ENCODE measurements around the gene BAK1. TPM values are rescaled to one million over a fixed set of nuclear protein-coding genes. Genes with fewer than 3 reads are reported as not detected.
A peak's percentile ranks its signal among the peaks of the same experiment; 100 is the strongest.
"Not testable (repeated sequence)": the region's sequence is repeated elsewhere in the genome, so short reads cannot be mapped to it uniquely, and the experiment has no call there.

BAK1 gene
- total RNA-seq, 1 donor from 2014 or later = 11.5 TPM

GRCh38 chr6:33567836-33568235 lies 12.2 kb downstream of the BAK1 start:
- no peak for TF ChIP-seq CTCF (IDR thresholded peaks at IDR 0.05; ENCODE audit: partially characterized antibody, unreplicated experiment)
- DNase-seq = no peak

GRCh38 chr6:33566182-33567084 lies 13.6 kb downstream of the BAK1 start:
- DNase-seq = no peak
- H3K4me3 Mint-ChIP-seq (ENCODE audit: unreplicated experiment) = peak overlapping the region; percentile 34
- no peaks in the 10 kb centered on the region for H3K36me3 Mint-ChIP-seq (ENCODE audit: unreplicated experiment)
- H3K27me3 Mint-ChIP-seq (ENCODE audit: unreplicated experiment) = peaks cover 4% of the 10 kb centered on the region
- no peak overlapping the region for H3K27ac Mint-ChIP-seq (ENCODE audit: unreplicated experiment)
- H3K4me1 Mint-ChIP-seq (ENCODE audit: low read depth, unreplicated experiment) = no peaks in the 10 kb centered on the region
- TF ChIP-seq CTCF (IDR thresholded peaks at IDR 0.05; ENCODE audit: partially characterized antibody, unreplicated experiment) = no peak
- peaks cover 7% of the 10 kb centered on the region for H3K9me3 Mint-ChIP-seq (ENCODE audit: unreplicated experiment)

More at GRCh38 chr6:33567836-33568235, 12.2 kb downstream of the BAK1 start:
- peaks cover 7% of the 10 kb centered on the region for H3K9me3 Mint-ChIP-seq (ENCODE audit: unreplicated experiment)
- H3K4me1 Mint-ChIP-seq (ENCODE audit: low read depth, unreplicated experiment) = no peaks in the 10 kb centered on the region
- H3K27ac Mint-ChIP-seq (ENCODE audit: unreplicated experiment) = no peak overlapping the region
- no peaks in the 10 kb centered on the region for H3K36me3 Mint-ChIP-seq (ENCODE audit: unreplicated experiment)
- peaks cover 4% of the 10 kb centered on the region for H3K27me3 Mint-ChIP-seq (ENCODE audit: unreplicated experiment)
- no peak overlapping the region for H3K4me3 Mint-ChIP-seq (ENCODE audit: unreplicated experiment)

GRCh38 chr6:33558801-33559200 lies 21.3 kb downstream of the BAK1 start:
- no peaks in the 10 kb centered on the region for H3K36me3 Mint-ChIP-seq (ENCODE audit: unreplicated experiment)
- H3K4me1 Mint-ChIP-seq (ENCODE audit: low read depth, unreplicated experiment) = no peaks in the 10 kb centered on the region
- no peak overlapping the region for H3K4me3 Mint-ChIP-seq (ENCODE audit: unreplicated experiment)
- H3K27ac Mint-ChIP-seq (ENCODE audit: unreplicated experiment) = no peak overlapping the region
- H3K9me3 Mint-ChIP-seq (ENCODE audit: unreplicated experiment) = peaks cover 3% of the 10 kb centered on the region
- DNase-seq = no peak
- TF ChIP-seq CTCF (IDR thresholded peaks at IDR 0.05; ENCODE audit: partially characterized antibody, unreplicated experiment) = no peak
- peaks cover 3% of the 10 kb centered on the region for H3K27me3 Mint-ChIP-seq (ENCODE audit: unreplicated experiment)

GRCh38 chr6:33557376-33557775 lies 22.7 kb downstream of the BAK1 start:
- Mint-ChIP-seq H3K36me3 (ENCODE audit: unreplicated experiment) (no peaks in the 10 kb centered on the region), H3K9me3 (ENCODE audit: unreplicated experiment) (peaks cover 3% of the 10 kb centered on the region), H3K4me3 (ENCODE audit: unreplicated experiment) (no peak overlapping the region), H3K27ac (ENCODE audit: unreplicated experiment) (no peak overlapping the region), H3K4me1 (ENCODE audit: low read depth, unreplicated experiment) (no peaks in the 10 kb centered on the region), H3K27me3 (ENCODE audit: unreplicated experiment) (peaks cover 3% of the 10 kb centered on the region)
- TF ChIP-seq CTCF (IDR thresholded peaks at IDR 0.05; ENCODE audit: partially characterized antibody, unreplicated experiment) = no peak
- DNase-seq = no peak

GRCh38 chr6:33552883-33553282 lies 27.2 kb downstream of the BAK1 start:
- not testable (repeated sequence) for DNase-seq; H3K27ac Mint-ChIP-seq (ENCODE audit: unreplicated experiment); H3K4me1 Mint-ChIP-seq (ENCODE audit: low read depth, unreplicated experiment); H3K9me3 Mint-ChIP-seq (ENCODE audit: unreplicated experiment); H3K27me3 Mint-ChIP-seq (ENCODE audit: unreplicated experiment); H3K4me3 Mint-ChIP-seq (ENCODE audit: unreplicated experiment); H3K36me3 Mint-ChIP-seq (ENCODE audit: unreplicated experiment)

Data from glutamatergic neuron (in vitro differentiated cells).